HepG2 (cell line): ENCODE results near the gene PCDH10. TPM values are rescaled to one million over a fixed set of nuclear protein-coding genes. Genes with fewer than 3 reads are reported as not detected.

Experiments
- ATAC-seq: fragments of 200-7000 bp; cut with Tn5 transposase; 3 replicates; pipeline ENCODE4 v1.9.1; 2020; ENCODE audit warnings: mild to moderate bottlenecking, moderate library complexity
- BruUV-seq: library from RNA; stranded (reverse); fragments of 400-500 nt; replicated peaks from 2 replicates; lab custom pipeline; 2021; lab: Mats Ljungman, UMichigan
- CTCF ChIA-PET: fragments of 300-600 bp; formaldehyde crosslinking; extraction: SDS; loops from one replicate; lab custom pipeline; 2021; ENCODE audit warnings: low total read pairs, inconsistent platforms, low intra/inter-chr PET ratio; lab: Yijun Ruan, JAX
- POLR2A ChIA-PET: fragments of 350-600 bp; sonication (Branson Sonifier 250); formaldehyde crosslinking; loops from one replicate; lab custom pipeline; 2020; ENCODE audit warnings: antibody characterized with exemption, inconsistent platforms; lab: Yijun Ruan, JAX
- DNase-seq: peaks from one replicate; pipeline ENCODE4 v3.0.0-alpha.2; 2015; ENCODE audit warnings: low spot score
- FAIRE-seq: peaks from 3 replicates; lab custom pipeline; 2011; peaks lifted over from hg19 to GRCh38; lab: Jason Lieb, UNC
- H2AFZ ChIP-seq: one replicate; pipeline ENCODE4 v1.6.1; 2011; ENCODE audit warnings: low read length, inconsistent platforms
- H3K27ac ChIP-seq: fragments of 300-600 bp; 3 replicates; pipeline ENCODE4 v1.8.0; 2011; ENCODE audit warnings: mixed run types, mild to moderate bottlenecking, mixed read lengths, low read length, inconsistent platforms; ENCODE audit not compliant: insufficient read depth; ENCODE audit errors: extremely low read length
- H3K27me3 ChIP-seq, 2 experiments: fragments of 200-600 bp in 1 of 2; 2 replicates in 1 of 2; 3 replicates in 1 of 2; pipeline versions ENCODE4 v1.6.0 to v1.8.0; 2011; ENCODE audit warnings: low read length in 2 of 2, mild to moderate bottlenecking in 2 of 2, moderate library complexity in 2 of 2, inconsistent platforms in 1 of 2; ENCODE audit not compliant: insufficient read depth in 2 of 2, control insufficient read depth in 1 of 2
- H3K36me3 ChIP-seq, 2 experiments: fragments of 200-600 bp in 1 of 2; replicated peaks in 1 of 2; 2 replicates in 1 of 2; 3 replicates in 1 of 2; pipeline versions ENCODE4 v1.5.1 to v1.8.0; 2011; ENCODE audit warnings: low read length in 2 of 2, inconsistent platforms in 1 of 2; ENCODE audit not compliant: insufficient read depth in 2 of 2, control insufficient read depth in 1 of 2
- H3K4me1 ChIP-seq: 2 replicates; pipeline ENCODE4 v1.5.1; 2012; ENCODE audit warnings: low read length, inconsistent platforms; ENCODE audit not compliant: insufficient read depth
- H3K4me2 ChIP-seq: 2 replicates; pipeline ENCODE4 v1.6.0; 2011; ENCODE audit warnings: low read depth, low read length, inconsistent platforms
- H3K4me3 ChIP-seq, 3 experiments: fragments of 200-600 bp in 1 of 3; sonication (generic), shearing (Covaris generic) in 1 of 3; replicated peaks in 1 of 3; 2 replicates each; pipeline ENCODE4 v1.5.1; 2011 to 2016; ENCODE audit warnings: low read length in 3 of 3, inconsistent platforms in 2 of 3, low read depth in 2 of 3, mild to moderate bottlenecking in 2 of 3, control low read depth in 1 of 3, mixed read lengths in 1 of 3; ENCODE audit not compliant: insufficient read depth in 1 of 3
- H3K79me2 ChIP-seq: one replicate; pipeline ENCODE4 v1.6.1; 2011; ENCODE audit warnings: low read length, inconsistent platforms; ENCODE audit not compliant: insufficient read depth
- H3K9ac ChIP-seq: 2 replicates; pipeline ENCODE4 v1.6.0; 2011; ENCODE audit warnings: mild to moderate bottlenecking, low read depth, low read length, inconsistent platforms; ENCODE audit not compliant: insufficient read depth
- H3K9me3 ChIP-seq: 2 replicates; pipeline ENCODE4 v1.5.1; 2012; ENCODE audit warnings: mild to moderate bottlenecking, low read length
- H4K20me1 ChIP-seq: 2 replicates; pipeline ENCODE4 v1.6.0; 2011; ENCODE audit warnings: inconsistent platforms, mild to moderate bottlenecking, low read length, moderate library complexity; ENCODE audit not compliant: insufficient read depth
- HNRNPK ChIP-seq: fragments of 200-400 bp; formaldehyde crosslinking; IDR thresholded peaks from 2 replicates; pipeline ENCODE4 v1.6.1; 2018; ENCODE audit warnings: low read length, low read depth, moderate library complexity, mild to moderate bottlenecking; ENCODE audit not compliant: poor library complexity, severe bottlenecking
- NCOA1 ChIP-seq: sonication (generic); formaldehyde crosslinking; IDR thresholded peaks from 2 replicates; pipeline ENCODE4 v1.9.0; 2021; ENCODE audit warnings: missing genetic modification reagents
- PAX8 ChIP-seq: sonication (generic); formaldehyde crosslinking; IDR thresholded peaks from 2 replicates; pipeline ENCODE4 v1.8.0; 2022; ENCODE audit warnings: mild to moderate bottlenecking, missing genetic modification reagents, borderline replicate concordance
- SOX6 ChIP-seq, 2 experiments: fragments of 450-650 bp in 1 of 2; sonication (generic) in 1 of 2; formaldehyde crosslinking in 1 of 2; IDR thresholded peaks; 2 replicates each; pipeline versions ENCODE4 v1.4.0 to v1.6.1; 2017 to 2020; ENCODE audit warnings: antibody characterized with exemption in 1 of 2, mild to moderate bottlenecking in 1 of 2, missing genetic modification reagents in 1 of 2
- TFDP1 ChIP-seq: IDR thresholded peaks from 2 replicates; pipeline ENCODE4 v1.6.1; 2016; ENCODE audit warnings: missing compliant biosample characterization, missing genetic modification reagents, borderline replicate concordance
- ZNF205 ChIP-seq: IDR thresholded peaks from 2 replicates; pipeline ENCODE4 v1.6.1; 2018; ENCODE audit warnings: missing biosample characterization, missing genetic modification reagents
- ZNF550 ChIP-seq: sonication (generic); formaldehyde crosslinking; IDR thresholded peaks from 2 replicates; pipeline ENCODE4 v1.4.0; 2020; ENCODE audit warnings: mild to moderate bottlenecking, missing genetic modification reagents, borderline replicate concordance
- ZNF644 ChIP-seq: IDR thresholded peaks from 2 replicates; pipeline ENCODE4 v1.6.1; 2016; ENCODE audit warnings: low read depth
- ZNF724P ChIP-seq: sonication (generic); formaldehyde crosslinking; IDR thresholded peaks from 2 replicates; pipeline ENCODE4 v1.8.0; 2022; ENCODE audit warnings: missing genetic modification reagents, borderline replicate concordance
- WGBS: methylation state at CpG from one replicate; pipeline ENCODE4 v1.1.6; 2017; ENCODE audit warnings: low lambda C conversion rate; 5-methylcytosine and 5-hydroxymethylcytosine counted together
- in situ Hi-C: cut with HindIII; loops from 2 replicates; pipeline ENCODE4 v1.10.0; 2017; ENCODE audit warnings: low pct_unique_long_range_greater_than_20kb; ENCODE audit not compliant: extremely low pct_ligation_motif_present
- intact Hi-C: fragments of 100-400 bp; cut with micrococcal nuclease; formaldehyde crosslinking; loops from one replicate; pipeline ENCODE4 v1.10.0; 2022; ENCODE audit not compliant: unreplicated experiment
- polyA plus RNA-seq, 8 experiments: library from polyadenylated mRNA; depleted of rRNA in 3 of 8; stranded (reverse) in 7 of 8; unstranded in 1 of 8; fragments of >200 nt; fragmentation: Illumina TruSeq in 4 of 8; extraction: Trizol in 4 of 8; gene quantifications; 2 replicates each; pipeline versions ENCODE4 v1.2.1 to v1.2.3, GENCODE V29; 2011 to 2016; ENCODE audit warnings: low read depth in 4 of 8, missing spikeins in 1 of 8, mixed read lengths in 1 of 8; ENCODE audit not compliant: insufficient read depth in 1 of 8
- total RNA-seq, 5 experiments: library from RNA; depleted of rRNA; stranded (reverse); fragments of >200 nt; fragmentation: Illumina TruSeq; extraction: Trizol; gene quantifications; 2 replicates each; pipeline ENCODE4 v1.2.3, GENCODE V29; 2016; ENCODE audit warnings: low read depth in 1 of 5
- TF ChIP-seq, protein P1 (sequence below): fragments of 450-650 bp; IDR thresholded peaks from 2 replicates; pipeline ENCODE4 v1.6.1; 2016

Gene PCDH10
- total and polyA plus RNA-seq, 2 of the 13 experiments (the other 11 are each of a cell fraction or from before 2014, with no cell fraction given), result not detected

DNA sequence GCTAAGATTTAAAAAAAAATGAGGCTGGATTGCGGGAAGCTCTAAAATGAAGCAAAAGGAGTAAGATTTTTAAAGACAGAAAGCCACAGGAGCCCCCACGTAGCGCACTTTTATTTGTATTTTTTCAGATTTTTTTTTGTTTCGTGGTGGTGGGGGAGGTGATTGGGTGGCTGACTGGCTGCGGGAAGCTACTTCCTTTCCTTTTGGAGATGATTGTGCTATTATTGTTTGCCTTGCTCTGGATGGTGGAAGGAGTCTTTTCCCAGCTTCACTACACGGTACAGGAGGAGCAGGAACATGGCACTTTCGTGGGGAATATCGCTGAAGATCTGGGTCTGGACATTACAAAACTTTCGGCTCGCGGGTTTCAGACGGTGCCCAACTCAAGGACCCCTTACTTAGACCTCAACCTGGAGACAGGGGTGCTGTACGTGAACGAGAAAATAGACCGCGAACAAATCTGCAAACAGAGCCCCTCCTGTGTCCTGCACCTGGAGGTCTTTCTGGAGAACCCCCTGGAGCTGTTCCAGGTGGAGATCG is 908 bp downstream of the PCDH10 start:
- no peak for FAIRE-seq
- ChIA-PET CTCF (no interaction called here), POLR2A (no interaction called here)
- Histone ChIP-seq H3K4me1 (no peaks in the 10 kb centered on the region), H3K27me3 (peaks cover 0 to 8% of the 10 kb centered on the region in 2 experiments; a peak in 2 of 5 replicates), H3K9ac (no peak overlapping the region), H2AFZ (no peak overlapping the region), H4K20me1 (no peaks in the 10 kb centered on the region), H3K79me2 (no peaks in the 10 kb centered on the region), H3K27ac (no peak overlapping the region), H3K4me3 (no peak overlapping the region), H3K36me3 (no peaks in the 10 kb centered on the region), H3K4me2 (no peak overlapping the region), H3K9me3 (no peaks in the 10 kb centered on the region)
- BruUV-seq, result no TSS peak
- in situ Hi-C loops, result loop anchor here (10.0 kb wide), 1 partner anchor 335 kb away; no protein-coding TSS in a partner anchor
- DNase-seq, result no peak
- ATAC-seq, result no peak
- intact Hi-C loops, result loop anchor here (10.0 kb wide), 1 partner anchor 925 kb away; no protein-coding TSS in a partner anchor
- TF ChIP-seq PAX8, result no peak
- TF ChIP-seq, protein P1, sequence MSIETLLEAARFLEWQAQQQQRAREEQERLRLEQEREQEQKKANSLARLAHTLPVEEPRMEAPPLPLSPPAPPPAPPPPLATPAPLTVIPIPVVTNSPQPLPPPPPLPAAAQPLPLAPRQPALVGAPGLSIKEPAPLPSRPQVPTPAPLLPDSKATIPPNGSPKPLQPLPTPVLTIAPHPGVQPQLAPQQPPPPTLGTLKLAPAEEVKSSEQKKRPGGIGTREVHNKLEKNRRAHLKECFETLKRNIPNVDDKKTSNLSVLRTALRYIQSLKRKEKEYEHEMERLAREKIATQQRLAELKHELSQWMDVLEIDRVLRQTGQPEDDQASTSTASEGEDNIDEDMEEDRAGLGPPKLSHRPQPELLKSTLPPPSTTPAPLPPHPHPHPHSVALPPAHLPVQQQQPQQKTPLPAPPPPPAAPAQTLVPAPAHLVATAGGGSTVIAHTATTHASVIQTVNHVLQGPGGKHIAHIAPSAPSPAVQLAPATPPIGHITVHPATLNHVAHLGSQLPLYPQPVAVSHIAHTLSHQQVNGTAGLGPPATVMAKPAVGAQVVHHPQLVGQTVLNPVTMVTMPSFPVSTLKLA, result no peak
- no peak for TF ChIP-seq NCOA1 (CRISPR knock-in tag)
- no peak for TF ChIP-seq TFDP1
- no peak for TF ChIP-seq HNRNPK
- TF ChIP-seq ZNF724P (CRISPR knock-in tag), result no peak
- TF ChIP-seq ZNF550 (CRISPR knock-in tag), result no peak
- no peak for TF ChIP-seq ZNF644 (CRISPR knock-in tag)
- no peak for TF ChIP-seq SOX6 (IDR thresholded peaks at IDR 0.05)
- no peak for TF ChIP-seq SOX6 (CRISPR knock-in tag; IDR thresholded peaks at IDR 0.05)
- TF ChIP-seq ZNF205 (CRISPR knock-in tag), result no peak
- WGBS, result 18% methylated on average over 15 of the region's 17 CpGs
